CD14-positive monocyte (primary cell): Measurements from ENCODE around the gene NTN3. TPM values are rescaled to one million over a fixed set of nuclear protein-coding genes. Genes with fewer than 3 reads are reported as not detected.

ENCODE experiments used
- DNase-seq, 3 donors: peaks; one replicate each; pipeline ENCODE4 v3.0.0-alpha.2; 2011 to 2022
- H2AFZ ChIP-seq: 2 replicates; pipeline ENCODE4 v1.6.0; 2012; ENCODE audit warnings: mild to moderate bottlenecking, low read depth, low read length, inconsistent platforms; ENCODE audit not compliant: insufficient read depth, poor library complexity, severe bottlenecking
- H3K27ac ChIP-seq, 2 donors: 1 replicate in 1 of 2; 2 replicates in 1 of 2; pipeline ENCODE4 v1.5.1; 2012 to 2013; ENCODE audit warnings: low read length in 2 of 2, control low read depth in 1 of 2, inconsistent platforms in 1 of 2, low read depth in 1 of 2, mild to moderate bottlenecking in 1 of 2
- H3K27me3 ChIP-seq, 2 donors: one replicate each; pipeline versions ENCODE4 v1.6.0 to v1.6.1; 2011 to 2013; ENCODE audit warnings: low read length in 2 of 2; ENCODE audit not compliant: control insufficient read depth in 2 of 2, insufficient read depth in 2 of 2
- H3K36me3 ChIP-seq, 2 donors: replicated peaks in 1 of 2; 1 replicate in 1 of 2; 2 replicates in 1 of 2; pipeline versions ENCODE4 v1.5.1 to v1.6.1; 2012 to 2013; ENCODE audit warnings: low read length in 2 of 2, control low read depth in 1 of 2, inconsistent platforms in 1 of 2, mild to moderate bottlenecking in 1 of 2; ENCODE audit not compliant: insufficient read depth in 2 of 2, control insufficient read depth in 1 of 2
- H3K4me1 ChIP-seq, 2 donors: 1 replicate in 1 of 2; 2 replicates in 1 of 2; pipeline versions ENCODE4 v1.5.1 to v1.6.1; 2012 to 2013; ENCODE audit warnings: low read length in 2 of 2, control low read depth in 1 of 2, inconsistent platforms in 1 of 2, mild to moderate bottlenecking in 1 of 2, moderate library complexity in 1 of 2; ENCODE audit not compliant: insufficient read depth in 2 of 2, control insufficient read depth in 1 of 2
- H3K4me2 ChIP-seq: replicated peaks from 2 replicates; pipeline ENCODE3; 2012; ENCODE audit warnings: low read length, moderate library complexity, mild to moderate bottlenecking; ENCODE audit not compliant: poor library complexity, severe bottlenecking; ENCODE audit errors: extremely low read depth
- H3K4me3 ChIP-seq, 3 experiments: fragments of 200-600 bp in 1 of 3; sonication (generic) in 1 of 3; replicated peaks in 1 of 3; 1 replicate in 2 of 3; 2 replicates in 1 of 3; pipeline ENCODE4 v1.5.1; 2011 to 2013; ENCODE audit warnings: low read length in 3 of 3, mild to moderate bottlenecking in 3 of 3, control low read depth in 2 of 3, low read depth in 2 of 3, inconsistent platforms in 1 of 3, moderate library complexity in 1 of 3
- H3K79me2 ChIP-seq: 2 replicates; pipeline ENCODE4 v1.6.0; 2012; ENCODE audit warnings: mild to moderate bottlenecking, control low read depth, inconsistent platforms, low read length, moderate library complexity; ENCODE audit not compliant: insufficient read depth
- H3K9ac ChIP-seq: 2 replicates; pipeline ENCODE4 v1.6.0; 2017; ENCODE audit warnings: low read length, mild to moderate bottlenecking; ENCODE audit not compliant: insufficient read depth, poor library complexity, severe bottlenecking
- H3K9me3 ChIP-seq, 2 donors: replicated peaks in 1 of 2; 1 replicate in 1 of 2; 2 replicates in 1 of 2; pipeline versions ENCODE4 v1.5.1 to v1.6.1; 2012 to 2013; ENCODE audit warnings: low read length in 2 of 2, control low read depth in 1 of 2; ENCODE audit not compliant: control insufficient read depth in 1 of 2, insufficient read depth in 1 of 2
- H4K20me1 ChIP-seq: 2 replicates; pipeline ENCODE4 v1.6.0; 2012; ENCODE audit warnings: mild to moderate bottlenecking, low read length, control low read depth, moderate library complexity; ENCODE audit not compliant: insufficient read depth
- H3K27ac Mint-ChIP-seq, 7 donors: one replicate each; pipeline ENCODE4 v1.8.0; 2020; ENCODE audit warnings: mild to moderate bottlenecking in 7 of 7, mixed read lengths in 7 of 7, moderate library complexity in 6 of 7, inconsistent platforms in 2 of 7
- H3K27me3 Mint-ChIP-seq, 3 donors: one replicate each; pipeline ENCODE4 v1.8.0; 2021 to 2022; ENCODE audit warnings: low read depth in 3 of 3, mild to moderate bottlenecking in 3 of 3, mixed read lengths in 3 of 3, moderate library complexity in 3 of 3, inconsistent platforms in 1 of 3
- H3K36me3 Mint-ChIP-seq, 2 donors: one replicate each; pipeline ENCODE4 v1.8.0; 2020; ENCODE audit warnings: mixed read lengths in 2 of 2, inconsistent platforms in 1 of 2, mild to moderate bottlenecking in 1 of 2
- H3K4me1 Mint-ChIP-seq: one replicate; pipeline ENCODE4 v1.8.0; 2020; ENCODE audit warnings: mild to moderate bottlenecking, mixed read lengths
- H3K4me3 Mint-ChIP-seq, 2 donors: one replicate each; pipeline ENCODE4 v1.8.0; 2020; ENCODE audit warnings: mild to moderate bottlenecking in 2 of 2, mixed read lengths in 2 of 2, moderate library complexity in 1 of 2
- H3K9me3 Mint-ChIP-seq, 7 donors: one replicate each; pipeline ENCODE4 v1.8.0; 2020 to 2022; ENCODE audit warnings: mixed read lengths in 7 of 7, mild to moderate bottlenecking in 6 of 7, moderate library complexity in 6 of 7, inconsistent platforms in 2 of 7
- CTCF ChIP-seq: fragments of 200-600 bp; IDR thresholded peaks from one replicate; pipeline ENCODE4 v1.8.0; 2022; ENCODE audit warnings: antibody characterized with exemption, mild to moderate bottlenecking
- WGBS: methylation state at CpG from one replicate; pipeline ENCODE4 v1.1.5; 2013; ENCODE audit warnings: missing lambda C conversion rate; ENCODE audit not compliant: insufficient coverage; 5-methylcytosine and 5-hydroxymethylcytosine counted together
- intact Hi-C, 2 donors: fragments of 100-400 bp; cut with micrococcal nuclease; formaldehyde crosslinking; loops; one replicate each; pipeline versions ENCODE4 v1.15.0 to v1.15.1; 2023
- polyA plus RNA-seq, 3 donors: library from polyadenylated mRNA; depleted of rRNA in 1 of 3; unstranded in 2 of 3; stranded (reverse) in 1 of 3; fragments of 300-500 nt in 2 of 3; fragments of >200 nt in 1 of 3; fragmentation: Illumina TruSeq in 2 of 3; gene quantifications; 1 replicate in 2 of 3; 2 replicates in 1 of 3; pipeline ENCODE4 v1.2.3, GENCODE V29; 2012 to 2021

Gene NTN3
- polyA plus RNA-seq, 3 donors = not detected

GRCh38 chr16:2483939-2484897 lies 13.1 kb downstream of the NTN3 start:
- Mint-ChIP-seq H3K9me3 (peaks cover 0 to 2% (median 0%) of the 10 kb centered on the region in 7 donors), H3K4me1 (peaks cover 48% of the 10 kb centered on the region), H3K36me3 (peaks cover 18 to 49% of the 10 kb centered on the region in 2 donors), H3K4me3 (no peak overlapping the region), H3K27me3 (peaks cover 2 to 5% (median 4%) of the 10 kb centered on the region in 3 donors), H3K27ac (peak overlapping the region in 2 of 7 donors; percentile 32 to 68)
- Histone ChIP-seq H3K27me3 (no peaks in the 10 kb centered on the region), H3K4me3 (no peak overlapping the region), H4K20me1 (peaks cover 24% of the 10 kb centered on the region), H3K36me3 (no peaks in the 10 kb centered on the region), H2AFZ (no peak overlapping the region), H3K4me2 (no peak overlapping the region), H3K27ac (no peak overlapping the region), H3K9me3 (no peaks in the 10 kb centered on the region), H3K9ac (no peak overlapping the region), H3K4me1 (peaks cover 29 to 33% of the 10 kb centered on the region in 2 donors), H3K79me2 (peaks cover 52% of the 10 kb centered on the region)
- WGBS = 90% methylated on average over 15 of the region's 16 CpGs
- no peak for DNase-seq
- TF ChIP-seq CTCF = no peak
- intact Hi-C loops = no loop called here

GRCh38 chr16:2484898-2485508 lies 13.9 kb downstream of the NTN3 start:
- H3K4me3 ChIP-seq = no peak overlapping the region
- H3K79me2 ChIP-seq = peaks cover 51% of the 10 kb centered on the region
- Mint-ChIP-seq H3K9me3 (peaks cover 0 to 2% (median 0%) of the 10 kb centered on the region in 7 donors), H3K36me3 (peaks cover 22 to 46% of the 10 kb centered on the region in 2 donors), H3K27me3 (peaks cover 2 to 5% (median 4%) of the 10 kb centered on the region in 3 donors), H3K27ac (peak overlapping the region in 1 of 7 donors; percentile 11), H3K4me3 (no peak overlapping the region), H3K4me1 (peaks cover 48% of the 10 kb centered on the region)
- H3K27ac ChIP-seq = no peak overlapping the region
- H4K20me1 ChIP-seq = peaks cover 24% of the 10 kb centered on the region
- intact Hi-C loops = loop anchor here in 1 of 2 donors (5.0 kb wide), 1 partner anchor 143 kb away; the partner anchor contains the start of gene ABCA3
- peaks cover 29 to 33% of the 10 kb centered on the region in 2 donors for H3K4me1 ChIP-seq
- TF ChIP-seq CTCF = no peak
- H3K36me3 ChIP-seq = peaks cover 0 to 3% of the 10 kb centered on the region in 2 donors
- no peak overlapping the region for H3K9ac ChIP-seq
- H3K9me3 ChIP-seq = no peaks in the 10 kb centered on the region
- H2AFZ ChIP-seq = no peak overlapping the region
- H3K4me2 ChIP-seq = no peak overlapping the region
- no peaks in the 10 kb centered on the region for H3K27me3 ChIP-seq
- WGBS = 94% methylated on average over 3 of the region's 13 CpGs
- no peak for DNase-seq
